Measurements from ENCODE around the gene SRP54. TPM values are rescaled to one million over a fixed set of nuclear protein-coding genes. Genes with fewer than 3 reads are reported as not detected.
"Not testable (repeated sequence)": the region's sequence is repeated elsewhere in the genome, so short reads cannot be mapped to it uniquely, and the experiment has no call there.

SRP54 gene
- total RNA-seq, 2 experiments from 2014 or later = 66.5 to 72.6 TPM

- peaks cover 22% of the 10 kb centered on the region for H3K9me3 Mint-ChIP-seq
- H3K4me1 Mint-ChIP-seq (ENCODE audit: low read depth) = no peaks in the 10 kb centered on the region
- intact Hi-C loops (cut with micrococcal nuclease) = no loop called here
- no peak overlapping the region for H3K4me3 Mint-ChIP-seq
- no peaks in the 10 kb centered on the region for H3K27me3 Mint-ChIP-seq (ENCODE audit: low read depth)
- peaks cover 38% of the 10 kb centered on the region for H3K36me3 Mint-ChIP-seq (ENCODE audit: low read depth)
- CTCF ChIA-PET = no interaction called here
- no peak for DNase-seq
- H3K27ac Mint-ChIP-seq = no peak overlapping the region
Measured at GRCh38 chr14:35034440-35034833, 51.6 kb downstream of the SRP54 start.

GRCh38 chr14:35034944-35035554, 52.3 kb downstream of the SRP54 start:
- H3K9me3 Mint-ChIP-seq = peaks cover 22% of the 10 kb centered on the region
- H3K36me3 Mint-ChIP-seq (ENCODE audit: low read depth) = peaks cover 37% of the 10 kb centered on the region
- peak overlapping the region; percentile 26 for H3K27ac Mint-ChIP-seq
- DNase-seq; H3K27me3 Mint-ChIP-seq (ENCODE audit: low read depth); intact Hi-C loops (cut with micrococcal nuclease); H3K4me1 Mint-ChIP-seq (ENCODE audit: low read depth); CTCF ChIA-PET; H3K4me3 Mint-ChIP-seq: not testable (repeated sequence)

GRCh38 chr14:35038312-35038711, 55.5 kb downstream of the SRP54 start:
- H3K4me3 Mint-ChIP-seq; H3K4me1 Mint-ChIP-seq (ENCODE audit: low read depth); DNase-seq; intact Hi-C loops (cut with micrococcal nuclease); CTCF ChIA-PET; H3K27me3 Mint-ChIP-seq (ENCODE audit: low read depth); H3K27ac Mint-ChIP-seq: not testable (repeated sequence)
- Mint-ChIP-seq H3K36me3 (ENCODE audit: low read depth) (peaks cover 22% of the 10 kb centered on the region), H3K9me3 (peaks cover 21% of the 10 kb centered on the region)

GRCh38 chr14:35042632-35043031, 59.8 kb downstream of the SRP54 start:
- peaks cover 14% of the 10 kb centered on the region for H3K4me1 Mint-ChIP-seq (ENCODE audit: low read depth)
- H3K9me3 Mint-ChIP-seq = no peaks in the 10 kb centered on the region
- no peak for DNase-seq
- CTCF ChIA-PET = interaction anchor here (1.0 kb wide), 1 partner anchor 35 kb away, joined by 3 read pairs; no protein-coding TSS in a partner anchor
- H3K27ac Mint-ChIP-seq = no peak overlapping the region
- H3K27me3 Mint-ChIP-seq (ENCODE audit: low read depth) = no peaks in the 10 kb centered on the region
- no peak overlapping the region for H3K4me3 Mint-ChIP-seq
- H3K36me3 Mint-ChIP-seq (ENCODE audit: low read depth) = no peaks in the 10 kb centered on the region
- intact Hi-C loops (cut with micrococcal nuclease) = loop anchor here (10.0 kb wide), 2 partner anchors 368 to 1272 kb away; no protein-coding TSS in a partner anchor

GRCh38 chr14:35043046-35043445, 60.3 kb downstream of the SRP54 start:
- intact Hi-C loops (cut with micrococcal nuclease) = loop anchor here (10.0 kb wide), 2 partner anchors 368 to 1272 kb away; no protein-coding TSS in a partner anchor
- DNase-seq = no peak
- Mint-ChIP-seq H3K27ac (no peak overlapping the region), H3K27me3 (ENCODE audit: low read depth) (no peaks in the 10 kb centered on the region), H3K36me3 (ENCODE audit: low read depth) (no peaks in the 10 kb centered on the region), H3K9me3 (no peaks in the 10 kb centered on the region), H3K4me1 (ENCODE audit: low read depth) (peaks cover 18% of the 10 kb centered on the region), H3K4me3 (no peak overlapping the region)
- CTCF ChIA-PET = interaction anchor here (0.8 to 1.1 kb wide), 2 partner anchors 62 to 81 kb away, joined by 3 read pairs; no protein-coding TSS in a partner anchor

- CTCF ChIA-PET = interaction anchor here (0.7 to 1.0 kb wide), 4 partner anchors 9 to 78 kb away, joined by 3 to 4 read pairs (median 4); no protein-coding TSS in a partner anchor
- H3K9me3 Mint-ChIP-seq = no peaks in the 10 kb centered on the region
- no peaks in the 10 kb centered on the region for H3K27me3 Mint-ChIP-seq (ENCODE audit: low read depth)
- H3K4me1 Mint-ChIP-seq (ENCODE audit: low read depth) = peaks cover 25% of the 10 kb centered on the region
- intact Hi-C loops (cut with micrococcal nuclease) = loop anchor here (5.0 to 10.0 kb wide), 8 partner anchors 328 to 1270 kb away; partner anchors contain the start of genes BRMS1L, EAPP, RALGAPA1 and SPTSSA
- peak overlapping the region; percentile 89 for H3K4me3 Mint-ChIP-seq
- peak; percentile 58 for DNase-seq
- H3K27ac Mint-ChIP-seq = peak overlapping the region; percentile 98
- H3K36me3 Mint-ChIP-seq (ENCODE audit: low read depth) = peaks cover 2% of the 10 kb centered on the region
Measured at GRCh38 chr14:35044939-35045797, 62.4 kb downstream of the SRP54 start.

GRCh38 chr14:35045798-35046047, 62.9 kb downstream of the SRP54 start:
- H3K27me3 Mint-ChIP-seq (ENCODE audit: low read depth) = no peaks in the 10 kb centered on the region
- DNase-seq = no peak
- no peaks in the 10 kb centered on the region for H3K9me3 Mint-ChIP-seq
- CTCF ChIA-PET = interaction anchor here (0.7 to 1.1 kb wide), 5 partner anchors 8 to 368 kb away, joined by 3 to 5 read pairs (median 4); no protein-coding TSS in a partner anchor
- H3K4me3 Mint-ChIP-seq = peak overlapping the region; percentile 89
- peak overlapping the region; percentile 98 for H3K27ac Mint-ChIP-seq
- peaks cover 6% of the 10 kb centered on the region for H3K36me3 Mint-ChIP-seq (ENCODE audit: low read depth)
- intact Hi-C loops (cut with micrococcal nuclease) = loop anchor here (1.0 to 10.0 kb wide), 18 partner anchors 63 to 1269 kb away; partner anchors contain the start of genes BRMS1L, EAPP, NFKBIA and PRORP
- peaks cover 25% of the 10 kb centered on the region for H3K4me1 Mint-ChIP-seq (ENCODE audit: low read depth)

- intact Hi-C loops (cut with micrococcal nuclease) = loop anchor here (1.0 to 10.0 kb wide), 18 partner anchors 64 to 1269 kb away; partner anchors contain the start of genes BRMS1L, EAPP, NFKBIA and PRORP
- H3K27ac Mint-ChIP-seq = peak within 1 kb of the TSS; percentile 98
- H3K9me3 Mint-ChIP-seq = no peaks in the 10 kb centered on the region
- no peaks in the 10 kb centered on the region for H3K27me3 Mint-ChIP-seq (ENCODE audit: low read depth)
- peaks cover 25% of the 10 kb centered on the region for H3K4me1 Mint-ChIP-seq (ENCODE audit: low read depth)
- H3K4me3 Mint-ChIP-seq = peak within 1 kb of the TSS; percentile 89
- peaks cover 7% of the 10 kb centered on the region for H3K36me3 Mint-ChIP-seq (ENCODE audit: low read depth)
- DNase-seq = peak; percentile 99
- CTCF ChIA-PET = interaction anchor here (0.6 to 1.1 kb wide), 7 partner anchors 8 to 367 kb away, joined by 3 to 5 read pairs (median 4); no protein-coding TSS in a partner anchor
Measured at GRCh38 chr14:35046048-35046750, 63.4 kb downstream of the SRP54 start, which contains the start of gene FAM177A1. TSS of gene FAM177A1 (plus strand) at chr14:35046272. CDS start at chr14:35046464, 192 bp downstream.

- peak overlapping the region; percentile 98 for H3K27ac Mint-ChIP-seq
- no peaks in the 10 kb centered on the region for H3K9me3 Mint-ChIP-seq
- H3K36me3 Mint-ChIP-seq (ENCODE audit: low read depth) = peaks cover 7% of the 10 kb centered on the region
- peak overlapping the region; percentile 89 for H3K4me3 Mint-ChIP-seq
- CTCF ChIA-PET = interaction anchor here (0.5 to 1.1 kb wide), 4 partner anchors 46 to 366 kb away, joined by 3 to 5 read pairs (median 4); no protein-coding TSS in a partner anchor
- H3K4me1 Mint-ChIP-seq (ENCODE audit: low read depth) = peaks cover 25% of the 10 kb centered on the region
- peak; percentile 56 for DNase-seq
- H3K27me3 Mint-ChIP-seq (ENCODE audit: low read depth) = no peaks in the 10 kb centered on the region
- intact Hi-C loops (cut with micrococcal nuclease) = loop anchor here (1.0 to 10.0 kb wide), 18 partner anchors 65 to 1268 kb away; partner anchors contain the start of genes BRMS1L, EAPP, NFKBIA and PRORP
Measured at GRCh38 chr14:35046751-35047536, 64.2 kb downstream of the SRP54 start.

- Mint-ChIP-seq H3K27ac (no peak overlapping the region), H3K36me3 (ENCODE audit: low read depth) (peaks cover 8% of the 10 kb centered on the region), H3K27me3 (ENCODE audit: low read depth) (no peaks in the 10 kb centered on the region), H3K9me3 (no peaks in the 10 kb centered on the region), H3K4me1 (ENCODE audit: low read depth) (peaks cover 23% of the 10 kb centered on the region), H3K4me3 (peak overlapping the region; percentile 89)
- CTCF ChIA-PET = interaction anchor here (0.6 to 0.7 kb wide), 2 partner anchors 195 to 238 kb away, joined by 3 to 5 read pairs; no protein-coding TSS in a partner anchor
- intact Hi-C loops (cut with micrococcal nuclease) = loop anchor here (2.0 to 10.0 kb wide), 10 partner anchors 239 to 1267 kb away; partner anchors contain the start of genes BRMS1L, EAPP, RALGAPA1 and SPTSSA
- DNase-seq = no peak
Measured at GRCh38 chr14:35047976-35048513, 65.3 kb downstream of the SRP54 start.

- H3K9me3 Mint-ChIP-seq = no peaks in the 10 kb centered on the region
- peaks cover 16% of the 10 kb centered on the region for H3K4me1 Mint-ChIP-seq (ENCODE audit: low read depth)
- H3K4me3 Mint-ChIP-seq = no peak overlapping the region
- CTCF ChIA-PET = interaction anchor here (1.0 kb wide), 1 partner anchor 92 kb away, joined by 3 read pairs; no protein-coding TSS in a partner anchor
- no peak for DNase-seq
- H3K27me3 Mint-ChIP-seq (ENCODE audit: low read depth) = no peaks in the 10 kb centered on the region
- intact Hi-C loops (cut with micrococcal nuclease) = no loop called here
- H3K27ac Mint-ChIP-seq = no peak overlapping the region
- peaks cover 10% of the 10 kb centered on the region for H3K36me3 Mint-ChIP-seq (ENCODE audit: low read depth)
Measured at GRCh38 chr14:35050652-35051051, 67.9 kb downstream of the SRP54 start.

Measured in activated naive CD4-positive, alpha-beta T cell treated with anti-CD3 and anti-CD28 coated beads for 36 hours (primary cell).